ENCODE data around the gene NTRK2. TPM values are rescaled to one million over a fixed set of nuclear protein-coding genes. Genes with fewer than 3 reads are reported as not detected.

Gene NTRK2
- total RNA-seq, 1 donor from 2014 or later: 0.07 TPM

DNA sequence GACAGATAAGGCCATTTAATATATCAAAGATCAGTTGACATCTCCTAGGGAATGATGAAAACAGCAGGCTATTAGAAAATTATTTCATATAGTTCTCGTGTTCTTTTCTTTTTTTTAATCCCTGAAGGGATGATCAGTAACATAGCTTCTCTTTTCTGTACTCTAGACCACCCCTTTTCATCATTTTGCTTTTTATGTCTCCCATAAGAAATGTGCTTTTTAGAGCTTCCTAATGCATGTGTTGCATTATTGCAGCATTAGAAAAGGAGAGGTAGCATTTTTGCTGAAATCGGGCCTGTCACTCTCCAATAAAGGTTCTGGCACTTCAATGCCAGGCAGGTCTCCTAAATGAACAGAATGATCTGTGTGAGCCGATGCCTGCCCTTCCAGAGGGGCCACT lies 143.3 kb downstream of the NTRK2 start:
- Mint-ChIP-seq H3K9me3 (no peaks in the 10 kb centered on the region), H3K4me1 (no peaks in the 10 kb centered on the region), H3K27ac (no peak overlapping the region), H3K27me3 (no peaks in the 10 kb centered on the region), H3K36me3 (ENCODE audit: low read depth) (no peaks in the 10 kb centered on the region), H3K4me3 (no peak overlapping the region)
- POLR2A ChIA-PET: no interaction called here
- intact Hi-C loops (cut with micrococcal nuclease): no loop called here
- TF ChIP-seq, protein P1, sequence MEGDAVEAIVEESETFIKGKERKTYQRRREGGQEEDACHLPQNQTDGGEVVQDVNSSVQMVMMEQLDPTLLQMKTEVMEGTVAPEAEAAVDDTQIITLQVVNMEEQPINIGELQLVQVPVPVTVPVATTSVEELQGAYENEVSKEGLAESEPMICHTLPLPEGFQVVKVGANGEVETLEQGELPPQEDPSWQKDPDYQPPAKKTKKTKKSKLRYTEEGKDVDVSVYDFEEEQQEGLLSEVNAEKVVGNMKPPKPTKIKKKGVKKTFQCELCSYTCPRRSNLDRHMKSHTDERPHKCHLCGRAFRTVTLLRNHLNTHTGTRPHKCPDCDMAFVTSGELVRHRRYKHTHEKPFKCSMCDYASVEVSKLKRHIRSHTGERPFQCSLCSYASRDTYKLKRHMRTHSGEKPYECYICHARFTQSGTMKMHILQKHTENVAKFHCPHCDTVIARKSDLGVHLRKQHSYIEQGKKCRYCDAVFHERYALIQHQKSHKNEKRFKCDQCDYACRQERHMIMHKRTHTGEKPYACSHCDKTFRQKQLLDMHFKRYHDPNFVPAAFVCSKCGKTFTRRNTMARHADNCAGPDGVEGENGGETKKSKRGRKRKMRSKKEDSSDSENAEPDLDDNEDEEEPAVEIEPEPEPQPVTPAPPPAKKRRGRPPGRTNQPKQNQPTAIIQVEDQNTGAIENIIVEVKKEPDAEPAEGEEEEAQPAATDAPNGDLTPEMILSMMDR (IDR thresholded peaks at IDR 0.05): no peak
- ATAC-seq (ENCODE audit: low read depth) (no peak), DNase-seq (no peak)
- CTCF ChIA-PET: no interaction called here

DNA sequence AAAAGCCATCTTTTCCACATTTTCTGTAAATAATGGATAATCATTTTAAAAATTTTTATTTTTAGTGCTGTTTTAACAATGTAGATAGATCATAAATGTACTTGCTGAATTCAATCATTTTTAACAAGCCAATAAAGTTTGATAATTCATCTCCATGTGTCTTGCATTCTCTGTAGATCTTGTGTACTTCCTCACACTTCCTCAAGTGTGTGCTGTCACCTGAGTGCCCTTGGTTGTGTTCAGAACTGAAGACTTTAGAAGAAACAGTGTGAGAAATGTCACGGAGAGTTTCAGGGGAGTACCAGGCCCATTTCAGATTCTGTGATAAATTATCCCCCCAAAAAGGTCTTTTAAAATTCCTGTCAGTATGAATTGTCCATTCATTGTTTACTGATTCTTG lies 146.0 kb downstream of the NTRK2 start:
- intact Hi-C loops (cut with micrococcal nuclease): no loop called here
- CTCF ChIA-PET: no interaction called here
- no peaks in the 10 kb centered on the region for H3K27me3 Mint-ChIP-seq
- no peaks in the 10 kb centered on the region for H3K9me3 Mint-ChIP-seq
- DNase-seq (no peak), ATAC-seq (ENCODE audit: low read depth) (no peak)
- no peaks in the 10 kb centered on the region for H3K4me1 Mint-ChIP-seq
- TF ChIP-seq, protein P1 (IDR thresholded peaks at IDR 0.05): no peak
- H3K36me3 Mint-ChIP-seq (ENCODE audit: low read depth): no peaks in the 10 kb centered on the region
- H3K4me3 Mint-ChIP-seq: no peak overlapping the region
- no peak overlapping the region for H3K27ac Mint-ChIP-seq
- POLR2A ChIA-PET: no interaction called here

DNA sequence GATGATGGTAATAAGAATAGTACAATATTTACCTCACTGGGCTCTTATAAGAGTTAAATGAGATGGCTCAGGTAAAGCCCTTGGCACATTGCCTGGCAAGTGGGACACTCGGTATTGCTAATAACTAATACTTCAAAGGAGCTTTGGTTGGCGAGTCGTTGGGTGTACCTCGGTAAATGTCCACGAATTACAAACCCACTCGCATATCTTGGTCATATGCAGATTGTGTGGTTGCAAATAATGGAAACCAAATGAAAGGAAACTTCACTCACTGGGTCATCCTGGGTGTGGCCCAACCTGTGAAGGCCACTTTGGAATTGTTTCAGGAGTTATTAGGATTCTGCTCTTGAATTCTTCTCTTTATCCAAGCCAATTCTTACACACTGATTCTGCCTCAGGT lies 147.5 kb downstream of the NTRK2 start:
- TF ChIP-seq, protein P1 (IDR thresholded peaks at IDR 0.05): no peak
- H3K27me3 Mint-ChIP-seq: no peaks in the 10 kb centered on the region
- H3K27ac Mint-ChIP-seq: no peak overlapping the region
- CTCF ChIA-PET: no interaction called here
- ATAC-seq (ENCODE audit: low read depth): no peak
- DNase-seq: no peak
- no peaks in the 10 kb centered on the region for H3K4me1 Mint-ChIP-seq
- intact Hi-C loops (cut with micrococcal nuclease): no loop called here
- no peak overlapping the region for H3K4me3 Mint-ChIP-seq
- no peaks in the 10 kb centered on the region for H3K9me3 Mint-ChIP-seq
- H3K36me3 Mint-ChIP-seq (ENCODE audit: low read depth): no peaks in the 10 kb centered on the region
- POLR2A ChIA-PET: no interaction called here

DNA sequence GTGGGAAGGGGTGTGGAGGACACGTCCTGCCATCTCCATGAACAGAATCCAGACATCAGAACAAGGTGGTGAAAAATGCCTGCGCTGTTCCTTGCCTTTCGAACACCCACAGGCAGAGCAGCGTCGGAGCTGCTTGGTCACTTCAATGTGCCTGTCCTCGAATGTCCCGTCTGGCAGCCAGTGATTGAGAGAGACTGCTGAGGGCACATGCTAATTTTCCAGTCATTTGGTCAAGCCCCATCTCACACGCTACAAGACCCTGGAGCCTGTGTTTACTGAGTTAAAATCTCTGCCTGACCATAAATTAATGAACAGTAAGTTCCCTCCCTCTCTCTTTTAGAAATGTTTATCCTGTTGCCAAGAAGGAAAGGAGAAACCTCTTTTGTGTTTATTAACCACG lies 149.3 kb downstream of the NTRK2 start:
- H3K4me3 Mint-ChIP-seq: no peak overlapping the region
- H3K36me3 Mint-ChIP-seq (ENCODE audit: low read depth): no peaks in the 10 kb centered on the region
- intact Hi-C loops (cut with micrococcal nuclease): no loop called here
- CTCF ChIA-PET: no interaction called here
- H3K9me3 Mint-ChIP-seq: no peaks in the 10 kb centered on the region
- H3K4me1 Mint-ChIP-seq: no peaks in the 10 kb centered on the region
- no peaks in the 10 kb centered on the region for H3K27me3 Mint-ChIP-seq
- DNase-seq: no peak
- TF ChIP-seq, protein P1 (IDR thresholded peaks at IDR 0.05): no peak
- no peak for ATAC-seq (ENCODE audit: low read depth)
- POLR2A ChIA-PET: no interaction called here
- H3K27ac Mint-ChIP-seq: no peak overlapping the region

DNA sequence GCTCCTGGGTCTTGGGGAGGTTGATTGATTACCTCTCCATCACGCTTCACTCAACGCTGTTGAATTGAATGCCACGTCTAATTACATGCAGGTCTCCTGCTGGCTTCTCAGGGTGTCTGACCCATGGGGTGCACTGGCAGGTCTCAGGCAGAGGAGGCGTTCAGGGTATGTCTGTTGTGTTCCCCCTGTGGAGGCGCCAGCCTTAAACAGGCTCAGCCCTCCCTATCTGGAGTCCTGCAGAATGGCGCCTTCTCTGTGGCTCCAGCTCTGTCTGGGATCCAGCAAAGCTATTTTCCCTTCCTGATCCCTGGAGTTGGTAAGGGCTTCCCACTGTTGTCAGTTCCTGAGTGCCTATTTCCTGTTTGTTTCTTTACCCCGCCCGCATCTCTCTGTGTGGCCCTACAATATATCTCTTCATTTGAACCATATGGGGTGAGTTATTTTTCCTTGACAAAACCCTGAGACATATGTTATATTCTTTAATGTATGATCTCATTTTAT lies 150.0 kb downstream of the NTRK2 start:
- Mint-ChIP-seq H3K36me3 (ENCODE audit: low read depth) (no peaks in the 10 kb centered on the region), H3K4me1 (no peaks in the 10 kb centered on the region), H3K27me3 (no peaks in the 10 kb centered on the region), H3K9me3 (no peaks in the 10 kb centered on the region), H3K27ac (no peak overlapping the region), H3K4me3 (no peak overlapping the region)
- DNase-seq (no peak), ATAC-seq (ENCODE audit: low read depth) (no peak)
- ChIA-PET CTCF (no interaction called here), POLR2A (interaction anchor here (0.7 kb wide), 1 partner anchor 140 kb away, joined by 3 read pairs; no protein-coding TSS in a partner anchor)
- intact Hi-C loops (cut with micrococcal nuclease): no loop called here
- TF ChIP-seq, protein P1 (IDR thresholded peaks at IDR 0.05): no peak

All from activated B cell treated with CpG ODN at 0.5 μM for 24 hours (primary cell).